Glutamatergic neuron (in vitro differentiated cells): ENCODE data around the gene NUP85. TPM values are rescaled to one million over a fixed set of nuclear protein-coding genes. Genes with fewer than 3 reads are reported as not detected.
A peak's percentile ranks its signal among the peaks of the same experiment; 100 is the strongest.

ENCODE experiments used
- DNase-seq: peaks from one replicate; pipeline ENCODE4 v3.0.0; 2022
- H3K27ac Mint-ChIP-seq: one replicate; pipeline ENCODE4 v1.8.0; 2020; ENCODE audit warnings: mild to moderate bottlenecking, mixed read lengths, inconsistent platforms; ENCODE audit not compliant: unreplicated experiment
- H3K27me3 Mint-ChIP-seq: one replicate; pipeline ENCODE4 v1.8.0; 2020; ENCODE audit warnings: mild to moderate bottlenecking, moderate library complexity, mixed read lengths, inconsistent platforms; ENCODE audit not compliant: unreplicated experiment
- H3K36me3 Mint-ChIP-seq: one replicate; pipeline ENCODE4 v1.8.0; 2020; ENCODE audit warnings: mild to moderate bottlenecking, mixed read lengths, inconsistent platforms; ENCODE audit not compliant: unreplicated experiment
- H3K4me1 Mint-ChIP-seq: one replicate; pipeline ENCODE4 v1.8.0; 2020; ENCODE audit warnings: mild to moderate bottlenecking, low read depth, mixed read lengths, inconsistent platforms; ENCODE audit not compliant: unreplicated experiment
- H3K4me3 Mint-ChIP-seq: one replicate; pipeline ENCODE4 v1.8.0; 2020; ENCODE audit warnings: mild to moderate bottlenecking, mixed read lengths, inconsistent platforms; ENCODE audit not compliant: unreplicated experiment
- H3K9me3 Mint-ChIP-seq: one replicate; pipeline ENCODE4 v1.8.0; 2020; ENCODE audit warnings: mild to moderate bottlenecking, moderate library complexity, mixed read lengths, inconsistent platforms; ENCODE audit not compliant: unreplicated experiment
- total RNA-seq: library from RNA; stranded (reverse); fragmentation: NEBNext Ultra II Directional; extraction: Animal tissue kit (Norgen Biotek cat#: 25700); gene quantifications from one replicate; pipeline ENCODE4 v1.2.1, GENCODE V29; 2021; ENCODE audit not compliant: unreplicated experiment
- TF ChIP-seq, protein P1 (sequence below): fragments of 200-600 bp; sonication (generic); IDR thresholded peaks from one replicate; pipeline ENCODE4 v1.5.0; 2021; ENCODE audit not compliant: partially characterized antibody, unreplicated experiment

NUP85 gene
- total RNA-seq, 1 donor from 2014 or later, result 58.9 TPM

DNA sequence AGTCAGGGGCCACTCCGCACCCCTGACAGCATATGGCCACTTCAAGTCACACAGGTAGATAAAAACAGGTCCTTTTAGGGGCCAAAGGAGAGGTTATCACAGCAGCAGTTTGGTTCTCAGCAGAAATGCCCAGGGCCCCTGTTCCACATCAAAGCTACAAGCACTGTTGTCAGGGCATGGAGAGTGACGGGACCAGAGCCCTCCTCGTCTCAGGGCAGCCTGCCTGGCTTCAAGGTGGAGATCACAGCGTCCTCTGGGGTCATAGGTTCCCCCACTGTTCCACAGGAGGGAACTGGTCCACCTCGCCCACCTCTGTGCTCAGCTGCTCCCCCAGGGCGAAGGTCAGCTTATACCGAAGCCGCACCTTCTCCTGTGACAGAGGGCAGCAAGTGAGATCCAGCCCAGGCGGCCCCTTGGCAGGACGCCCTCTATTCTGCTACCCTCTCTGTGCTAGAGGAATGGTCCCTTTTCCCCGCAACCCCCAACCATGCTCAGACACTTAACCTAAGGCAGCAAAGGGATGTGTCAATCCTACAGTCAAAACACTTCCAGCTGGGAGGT, 32.6 kb downstream of the NUP85 start:
- DNase-seq, result no peak
- H3K9me3 Mint-ChIP-seq, result peaks cover 6% of the 10 kb centered on the region
- no peak overlapping the region for H3K4me3 Mint-ChIP-seq
- TF ChIP-seq, protein P1, sequence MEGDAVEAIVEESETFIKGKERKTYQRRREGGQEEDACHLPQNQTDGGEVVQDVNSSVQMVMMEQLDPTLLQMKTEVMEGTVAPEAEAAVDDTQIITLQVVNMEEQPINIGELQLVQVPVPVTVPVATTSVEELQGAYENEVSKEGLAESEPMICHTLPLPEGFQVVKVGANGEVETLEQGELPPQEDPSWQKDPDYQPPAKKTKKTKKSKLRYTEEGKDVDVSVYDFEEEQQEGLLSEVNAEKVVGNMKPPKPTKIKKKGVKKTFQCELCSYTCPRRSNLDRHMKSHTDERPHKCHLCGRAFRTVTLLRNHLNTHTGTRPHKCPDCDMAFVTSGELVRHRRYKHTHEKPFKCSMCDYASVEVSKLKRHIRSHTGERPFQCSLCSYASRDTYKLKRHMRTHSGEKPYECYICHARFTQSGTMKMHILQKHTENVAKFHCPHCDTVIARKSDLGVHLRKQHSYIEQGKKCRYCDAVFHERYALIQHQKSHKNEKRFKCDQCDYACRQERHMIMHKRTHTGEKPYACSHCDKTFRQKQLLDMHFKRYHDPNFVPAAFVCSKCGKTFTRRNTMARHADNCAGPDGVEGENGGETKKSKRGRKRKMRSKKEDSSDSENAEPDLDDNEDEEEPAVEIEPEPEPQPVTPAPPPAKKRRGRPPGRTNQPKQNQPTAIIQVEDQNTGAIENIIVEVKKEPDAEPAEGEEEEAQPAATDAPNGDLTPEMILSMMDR, result no peak
- H3K36me3 Mint-ChIP-seq, result no peaks in the 10 kb centered on the region
- H3K4me1 Mint-ChIP-seq, result no peaks in the 10 kb centered on the region
- peaks cover 4% of the 10 kb centered on the region for H3K27me3 Mint-ChIP-seq
- no peak overlapping the region for H3K27ac Mint-ChIP-seq

DNA sequence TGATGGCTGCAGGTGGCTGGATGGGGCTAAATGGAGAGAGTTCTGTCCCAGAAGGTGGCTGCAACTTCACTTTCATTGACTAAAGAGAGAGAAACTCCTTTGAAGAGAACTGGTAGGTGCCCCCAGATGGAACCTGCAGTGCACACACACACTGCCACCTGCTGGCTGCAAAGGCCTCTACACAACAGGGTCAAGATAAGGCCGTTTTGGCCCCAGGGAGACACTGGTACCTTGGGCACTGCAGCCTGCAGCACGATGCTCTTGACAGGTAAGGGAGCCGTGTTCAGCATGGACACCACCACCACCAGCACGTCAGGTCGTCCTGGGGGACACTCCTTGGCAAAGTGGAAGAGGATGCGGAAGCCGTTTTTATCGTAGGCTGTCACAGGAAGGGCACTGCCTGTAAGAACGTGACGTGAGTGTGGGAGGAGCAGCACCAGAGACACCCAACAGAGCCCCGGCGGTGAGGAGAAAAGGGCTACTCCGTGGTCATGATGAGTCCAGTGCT, 33.3 kb downstream of the NUP85 start:
- Mint-ChIP-seq H3K9me3 (peaks cover 6% of the 10 kb centered on the region), H3K4me1 (no peaks in the 10 kb centered on the region), H3K27ac (peak overlapping the region; percentile 12)

DNA sequence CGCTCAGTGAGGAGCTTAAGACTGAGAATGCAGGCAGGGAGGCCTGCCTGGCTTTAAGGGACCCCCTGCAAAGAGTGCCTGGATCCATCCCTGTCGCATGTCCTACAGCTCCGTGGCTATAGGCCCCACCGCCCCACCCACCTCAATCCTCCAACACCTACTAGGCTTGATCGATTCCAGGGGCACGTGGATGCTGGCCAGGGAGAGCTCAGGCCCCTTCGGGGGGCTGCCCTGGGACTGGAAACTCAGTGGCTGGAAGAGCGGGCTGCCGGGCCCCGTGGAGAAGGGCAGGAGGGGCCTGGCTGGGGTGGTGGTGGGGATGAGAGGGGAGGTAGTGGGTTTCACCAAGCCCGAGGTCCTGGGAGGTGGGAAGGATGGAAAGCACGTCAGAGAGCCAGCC, 33.7 kb downstream of the NUP85 start:
- peaks cover 5% of the 10 kb centered on the region for H3K27me3 Mint-ChIP-seq
- DNase-seq, result no peak
- H3K4me3 Mint-ChIP-seq, result no peak overlapping the region
- no peaks in the 10 kb centered on the region for H3K36me3 Mint-ChIP-seq
- H3K4me1 Mint-ChIP-seq, result no peaks in the 10 kb centered on the region
- TF ChIP-seq, protein P1, result no peak
- H3K9me3 Mint-ChIP-seq, result peaks cover 6% of the 10 kb centered on the region
- H3K27ac Mint-ChIP-seq, result peak overlapping the region; percentile 12

More for the DNA sequence above, 33.3 kb downstream of the NUP85 start:
- Mint-ChIP-seq H3K36me3 (no peaks in the 10 kb centered on the region), H3K4me3 (peak overlapping the region; percentile 5), H3K27me3 (peaks cover 3% of the 10 kb centered on the region)
- TF ChIP-seq, protein P1, result peak; percentile 79
- peak; percentile 71 for DNase-seq

DNA sequence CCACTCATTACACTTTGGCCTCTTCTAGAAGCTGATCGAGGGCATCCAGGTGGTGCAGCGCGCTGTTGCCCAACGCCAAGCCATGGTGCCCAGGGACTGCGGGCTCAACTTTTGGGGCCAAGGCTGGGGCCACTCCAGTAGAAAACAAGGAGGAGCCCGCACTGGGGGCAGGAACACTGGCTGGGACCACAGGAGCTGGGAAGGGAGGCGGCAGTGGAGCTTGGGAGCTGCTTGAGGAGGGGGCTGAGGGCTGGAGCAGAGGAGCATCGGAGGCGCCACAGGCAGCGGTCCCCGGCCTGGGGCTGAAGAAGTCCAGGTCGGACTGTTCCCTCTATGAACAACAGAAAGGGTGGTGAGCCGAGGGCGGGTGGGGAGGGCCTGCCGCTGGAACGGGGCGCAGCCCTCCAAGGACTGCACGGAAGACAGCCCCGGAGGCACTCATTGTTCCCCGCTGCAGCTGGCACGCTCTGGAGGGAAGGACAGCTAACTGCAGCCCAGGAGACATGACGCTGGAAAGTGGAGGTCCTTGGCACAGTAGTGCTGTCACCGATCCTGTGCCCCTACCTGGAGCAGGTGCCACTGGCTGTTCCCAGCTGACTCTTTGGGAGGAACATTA, 34.4 kb downstream of the NUP85 start:
- peaks cover 6% of the 10 kb centered on the region for H3K9me3 Mint-ChIP-seq
- peak overlapping the region; percentile 43 for H3K27ac Mint-ChIP-seq
- peaks cover 5% of the 10 kb centered on the region for H3K27me3 Mint-ChIP-seq
- H3K4me1 Mint-ChIP-seq, result no peaks in the 10 kb centered on the region
- no peak overlapping the region for H3K4me3 Mint-ChIP-seq
- no peak for DNase-seq
- H3K36me3 Mint-ChIP-seq, result no peaks in the 10 kb centered on the region
- TF ChIP-seq, protein P1, result no peak
